ENCODE results near the gene HBE1. TPM values are rescaled to one million over a fixed set of nuclear protein-coding genes. Genes with fewer than 3 reads are reported as not detected.
"Not testable (repeated sequence)": the region's sequence is repeated elsewhere in the genome, so short reads cannot be mapped to it uniquely, and the experiment has no call there.

The HBE1 gene
- total RNA-seq (1 to 10 TPM in 3 of 5 donors, not detected in 2; 3.1 to 3.2 (median 3.2) TPM), total RNA-seq (0 reads per million in 29 experiments)
- not detected for total RNA-seq (2013)

- Histone ChIP-seq H3K27me3 (replicated peaks in 1 of 2; ENCODE audit: control insufficient read depth in 2 of 2, extremely low read depth in 1 of 2, insufficient read depth in 2 of 2, low read length in 1 of 2) (no peaks in the 10 kb centered on the region), H3K9me3 (no peaks in the 10 kb centered on the region), H3K4me3 (ENCODE audit: control insufficient read depth in 1 of 2, extremely low read depth in 1 of 2, low read length in 1 of 2) (no peak within 1 kb of the TSS), H3K27ac (ENCODE audit: low read length) (no peak within 1 kb of the TSS), H3K36me3 (ENCODE audit: control insufficient read depth in 2 of 2, extremely low read depth in 1 of 2, insufficient read depth in 1 of 2, low read length in 1 of 2) (no peaks in the 10 kb centered on the region), H3K4me1 (ENCODE audit: control insufficient read depth in 1 of 2, extremely low read depth in 1 of 2, insufficient read depth in 2 of 2, low read length in 2 of 2) (no peaks in the 10 kb centered on the region)
- H3K9me3 Mint-ChIP-seq = no peaks in the 10 kb centered on the region
- H3K36me3 Mint-ChIP-seq = no peaks in the 10 kb centered on the region
- H3K27me3 Mint-ChIP-seq = peaks cover 2 to 7% of the 10 kb centered on the region in 2 donors
- ChIA-PET CTCF (no interaction called here), POLR2A (no interaction called here)
- DNase-seq = no peak
- 100% methylated on average over 2 of the region's 4 CpGs for WGBS (ENCODE audit: insufficient coverage)
- no peaks in the 10 kb centered on the region for H3K4me1 Mint-ChIP-seq
- no peak within 1 kb of the TSS for H3K27ac Mint-ChIP-seq
- H3K4me3 Mint-ChIP-seq = no peak within 1 kb of the TSS
- no peak for ATAC-seq (replicated peaks in 1 of 4)
These were observed at the start of gene HBE1 for GRCh38 chr11:5269715-5270147. HBE1 (minus strand) TSS chr11:5269945; CDS start chr11:5269890, 55 bp downstream.

- no peaks in the 10 kb centered on the region for H3K36me3 ChIP-seq (ENCODE audit: control insufficient read depth in 2 of 2, extremely low read depth in 1 of 2, insufficient read depth in 1 of 2, low read length in 1 of 2)
- Mint-ChIP-seq H3K27me3 (no peaks in the 10 kb centered on the region), H3K4me1 (no peaks in the 10 kb centered on the region), H3K4me3 (no peak overlapping the region), H3K36me3 (no peaks in the 10 kb centered on the region), H3K27ac (no peak overlapping the region), H3K9me3 (peaks cover 0 to 8% (median 3%) of the 10 kb centered on the region in 3 donors)
- H3K4me1 ChIP-seq (ENCODE audit: control insufficient read depth in 1 of 2, extremely low read depth in 1 of 2, insufficient read depth in 2 of 2, low read length in 2 of 2) = no peaks in the 10 kb centered on the region
- no peak overlapping the region for H3K4me3 ChIP-seq (ENCODE audit: control insufficient read depth in 1 of 2, extremely low read depth in 1 of 2, low read length in 1 of 2)
- CTCF ChIA-PET = no interaction called here
- no peak overlapping the region for H3K27ac ChIP-seq (ENCODE audit: low read length)
- DNase-seq (no peak), ATAC-seq (replicated peaks in 1 of 4) (no peak)
- no CpG with 5 or more reads among the region's 5 CpGs for WGBS (ENCODE audit: insufficient coverage)
- peaks cover 0 to 4% of the 10 kb centered on the region in 2 experiments for H3K27me3 ChIP-seq (replicated peaks in 1 of 2; ENCODE audit: control insufficient read depth in 2 of 2, extremely low read depth in 1 of 2, insufficient read depth in 2 of 2, low read length in 1 of 2)
- no peaks in the 10 kb centered on the region for H3K9me3 ChIP-seq
- POLR2A ChIA-PET = no interaction called here
These were observed 47.5 kb upstream of the HBE1 start for GRCh38 chr11:5317292-5317691.

- POLR2A ChIA-PET; H3K27ac Mint-ChIP-seq; H3K27me3 ChIP-seq (replicated peaks in 1 of 2; ENCODE audit: control insufficient read depth in 2 of 2, extremely low read depth in 1 of 2, insufficient read depth in 2 of 2, low read length in 1 of 2); H3K27ac ChIP-seq (ENCODE audit: low read length); H3K36me3 ChIP-seq (ENCODE audit: control insufficient read depth in 2 of 2, extremely low read depth in 1 of 2, insufficient read depth in 1 of 2, low read length in 1 of 2); CTCF ChIA-PET; ATAC-seq (replicated peaks in 1 of 4); H3K4me1 Mint-ChIP-seq; H3K9me3 Mint-ChIP-seq; H3K4me3 Mint-ChIP-seq; H3K4me3 ChIP-seq (ENCODE audit: control insufficient read depth in 1 of 2, extremely low read depth in 1 of 2, low read length in 1 of 2); DNase-seq; H3K36me3 Mint-ChIP-seq; H3K27me3 Mint-ChIP-seq; H3K9me3 ChIP-seq; H3K4me1 ChIP-seq (ENCODE audit: control insufficient read depth in 1 of 2, extremely low read depth in 1 of 2, insufficient read depth in 2 of 2, low read length in 2 of 2): not testable (repeated sequence)
- no CpG with 5 or more reads among the region's 3 CpGs for WGBS (ENCODE audit: insufficient coverage)
These were observed 43.7 kb upstream of the HBE1 start for GRCh38 chr11:5313326-5314023.

GRCh38 chr11:5310423-5310822, 40.7 kb upstream of the HBE1 start:
- no peak for DNase-seq
- Histone ChIP-seq H3K4me1 (ENCODE audit: control insufficient read depth in 1 of 2, extremely low read depth in 1 of 2, insufficient read depth in 2 of 2, low read length in 2 of 2) (no peaks in the 10 kb centered on the region), H3K27ac (ENCODE audit: low read length) (no peak overlapping the region), H3K36me3 (ENCODE audit: control insufficient read depth in 2 of 2, extremely low read depth in 1 of 2, insufficient read depth in 1 of 2, low read length in 1 of 2) (no peaks in the 10 kb centered on the region), H3K27me3 (replicated peaks in 1 of 2; ENCODE audit: control insufficient read depth in 2 of 2, extremely low read depth in 1 of 2, insufficient read depth in 2 of 2, low read length in 1 of 2) (no peaks in the 10 kb centered on the region), H3K9me3 (no peaks in the 10 kb centered on the region), H3K4me3 (ENCODE audit: control insufficient read depth in 1 of 2, extremely low read depth in 1 of 2, low read length in 1 of 2) (no peak overlapping the region)
- peaks cover 0 to 7% (median 3%) of the 10 kb centered on the region in 3 donors for H3K9me3 Mint-ChIP-seq
- H3K27me3 Mint-ChIP-seq = peaks cover 0 to 2% of the 10 kb centered on the region in 2 donors
- no peak overlapping the region for H3K27ac Mint-ChIP-seq
- ChIA-PET POLR2A (no interaction called here), CTCF (no interaction called here)
- no peak overlapping the region for H3K4me3 Mint-ChIP-seq
- H3K36me3 Mint-ChIP-seq = no peaks in the 10 kb centered on the region
- WGBS (ENCODE audit: insufficient coverage) = no CpG with 5 or more reads among the region's 1 CpG
- H3K4me1 Mint-ChIP-seq = no peaks in the 10 kb centered on the region
- no peak for ATAC-seq (replicated peaks in 1 of 4)

- ATAC-seq (replicated peaks in 1 of 4) = no peak
These were observed 37.7 kb upstream of the HBE1 start for GRCh38 chr11:5307256-5308019.

GRCh38 chr11:5304046-5304445, 34.3 kb upstream of the HBE1 start:
- no peak overlapping the region for H3K27ac Mint-ChIP-seq
- H3K4me1 Mint-ChIP-seq = no peaks in the 10 kb centered on the region
- no CpG with 5 or more reads among the region's 1 CpG for WGBS (ENCODE audit: insufficient coverage)

More at GRCh38 chr11:5307256-5308019, 37.7 kb upstream of the HBE1 start:
- Histone ChIP-seq H3K27me3 (replicated peaks in 1 of 2; ENCODE audit: control insufficient read depth in 2 of 2, extremely low read depth in 1 of 2, insufficient read depth in 2 of 2, low read length in 1 of 2) (no peaks in the 10 kb centered on the region), H3K4me3 (ENCODE audit: control insufficient read depth in 1 of 2, extremely low read depth in 1 of 2, low read length in 1 of 2) (no peak overlapping the region), H3K36me3 (ENCODE audit: control insufficient read depth in 2 of 2, extremely low read depth in 1 of 2, insufficient read depth in 1 of 2, low read length in 1 of 2) (no peaks in the 10 kb centered on the region), H3K4me1 (ENCODE audit: control insufficient read depth in 1 of 2, extremely low read depth in 1 of 2, insufficient read depth in 2 of 2, low read length in 2 of 2) (no peaks in the 10 kb centered on the region), H3K27ac (ENCODE audit: low read length) (no peak overlapping the region), H3K9me3 (no peaks in the 10 kb centered on the region)
- Mint-ChIP-seq H3K4me1 (no peaks in the 10 kb centered on the region), H3K27ac (no peak overlapping the region), H3K9me3 (peaks cover 0 to 3% (median 0%) of the 10 kb centered on the region in 3 donors), H3K36me3 (no peaks in the 10 kb centered on the region), H3K27me3 (peaks cover 0 to 2% of the 10 kb centered on the region in 2 donors), H3K4me3 (no peak overlapping the region)
- no CpG with 5 or more reads among the region's 2 CpGs for WGBS (ENCODE audit: insufficient coverage)
- CTCF ChIA-PET = no interaction called here
- POLR2A ChIA-PET = no interaction called here
- no peak for DNase-seq

More at GRCh38 chr11:5304046-5304445, 34.3 kb upstream of the HBE1 start:
- CTCF ChIA-PET = no interaction called here
- POLR2A ChIA-PET = interaction anchor here in 1 of 2 donors (0.6 kb wide), 1 partner anchor 1551 kb away, joined by 3 read pairs; no protein-coding TSS in a partner anchor
- Histone ChIP-seq H3K27ac (ENCODE audit: low read length) (no peak overlapping the region), H3K4me3 (ENCODE audit: control insufficient read depth in 1 of 2, extremely low read depth in 1 of 2, low read length in 1 of 2) (no peak overlapping the region), H3K4me1 (ENCODE audit: control insufficient read depth in 1 of 2, extremely low read depth in 1 of 2, insufficient read depth in 2 of 2, low read length in 2 of 2) (no peaks in the 10 kb centered on the region), H3K27me3 (replicated peaks in 1 of 2; ENCODE audit: control insufficient read depth in 2 of 2, extremely low read depth in 1 of 2, insufficient read depth in 2 of 2, low read length in 1 of 2) (no peaks in the 10 kb centered on the region), H3K9me3 (no peaks in the 10 kb centered on the region), H3K36me3 (ENCODE audit: control insufficient read depth in 2 of 2, extremely low read depth in 1 of 2, insufficient read depth in 1 of 2, low read length in 1 of 2) (no peaks in the 10 kb centered on the region)
- H3K27me3 Mint-ChIP-seq = peaks cover 2 to 8% of the 10 kb centered on the region in 2 donors
- H3K9me3 Mint-ChIP-seq = peaks cover 0 to 7% (median 0%) of the 10 kb centered on the region in 3 donors
- H3K4me3 Mint-ChIP-seq = no peak overlapping the region
- no peaks in the 10 kb centered on the region for H3K36me3 Mint-ChIP-seq
- ATAC-seq (replicated peaks in 1 of 4) (no peak), DNase-seq (no peak)
